Stimulated activated CD4-positive, alpha-beta T cell treated with anti-CD3 and anti-CD28 coated beads, Interleukin-2, amount 100 ng/mL, for 24 hours (primary cell): ENCODE data around the gene DGCR8.
"Not testable (repeated sequence)": the region's sequence is repeated elsewhere in the genome, so short reads cannot be mapped to it uniquely, and the experiment has no call there.

ENCODE experiments used
- DNase-seq, 2 donors: peaks; one replicate each; pipeline ENCODE4 v3.0.0-alpha.2; 2020

Gene DGCR8

DNA sequence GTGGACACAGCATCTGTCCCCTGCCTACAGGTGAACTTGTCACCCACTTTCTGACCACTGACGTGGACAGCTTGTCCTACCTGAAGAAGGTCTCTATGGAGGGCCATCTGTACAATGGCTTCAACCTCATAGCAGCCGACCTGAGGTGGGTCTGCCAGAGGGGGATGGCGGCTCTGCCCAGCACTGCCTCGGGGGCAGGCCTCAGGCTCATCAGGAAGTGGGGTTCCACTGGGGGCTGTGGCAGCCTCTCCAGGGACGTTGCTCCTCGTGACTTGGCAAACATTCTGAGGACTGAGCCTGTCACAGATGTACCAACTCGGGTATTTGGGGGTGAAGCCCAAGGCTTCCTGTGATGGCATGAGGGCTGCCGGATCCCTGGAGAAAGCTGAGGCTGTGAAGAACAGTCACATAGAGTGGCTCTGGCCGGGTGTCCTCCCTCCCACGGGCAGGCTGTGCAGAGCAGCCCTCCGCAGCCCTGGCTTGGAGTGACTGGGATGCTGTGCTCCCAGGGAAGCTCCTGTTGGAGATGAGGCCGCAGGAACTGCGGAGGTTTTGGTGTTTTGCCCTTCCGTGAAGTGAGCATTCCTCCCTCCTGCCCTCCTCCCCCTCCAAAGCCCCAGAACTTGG is 26.5 kb upstream of the DGCR8 start:
- DNase-seq = no peak

DNA sequence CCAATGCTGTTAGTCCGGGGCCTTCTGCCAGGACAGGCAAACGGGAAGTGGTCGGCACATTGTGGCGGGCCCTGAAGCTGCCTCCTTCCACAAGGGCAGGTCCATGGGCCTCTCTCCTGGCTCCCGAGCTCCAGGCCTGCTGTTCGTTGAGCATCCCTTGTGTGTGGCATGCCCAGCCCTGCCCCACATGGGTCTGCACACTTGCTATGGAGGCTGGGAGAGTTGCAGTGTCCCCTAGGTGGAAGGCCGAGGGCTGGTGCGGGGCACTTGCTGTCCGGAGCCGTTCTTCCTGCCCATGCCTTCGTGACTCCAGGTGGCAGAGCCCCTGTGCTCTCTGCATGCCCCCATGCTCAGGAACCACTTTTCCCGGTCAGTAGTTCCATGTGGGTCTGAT is 26.0 kb upstream of the DGCR8 start:
- no peak for DNase-seq

DNA sequence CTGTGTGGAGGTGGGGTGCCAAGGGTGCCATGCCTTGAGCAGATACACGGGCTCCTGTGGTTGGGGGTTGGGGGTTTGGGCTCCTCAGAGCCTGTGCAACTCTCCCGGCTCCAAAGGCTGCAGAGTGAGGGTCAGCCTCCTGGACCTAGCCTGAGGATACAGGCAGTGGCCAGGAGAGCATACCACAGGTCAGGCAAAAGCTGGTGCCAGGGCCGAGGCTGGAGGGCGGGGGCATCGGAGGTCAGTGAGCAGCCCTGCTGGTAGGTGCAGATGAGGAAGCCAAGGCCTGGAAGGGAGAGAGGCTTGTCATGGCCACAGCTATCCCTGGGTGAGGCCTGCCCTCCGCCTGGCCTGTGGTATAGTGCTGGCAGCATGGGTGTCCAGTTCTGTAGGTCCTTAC is 25.6 kb upstream of the DGCR8 start:
- no peak for DNase-seq

DNA sequence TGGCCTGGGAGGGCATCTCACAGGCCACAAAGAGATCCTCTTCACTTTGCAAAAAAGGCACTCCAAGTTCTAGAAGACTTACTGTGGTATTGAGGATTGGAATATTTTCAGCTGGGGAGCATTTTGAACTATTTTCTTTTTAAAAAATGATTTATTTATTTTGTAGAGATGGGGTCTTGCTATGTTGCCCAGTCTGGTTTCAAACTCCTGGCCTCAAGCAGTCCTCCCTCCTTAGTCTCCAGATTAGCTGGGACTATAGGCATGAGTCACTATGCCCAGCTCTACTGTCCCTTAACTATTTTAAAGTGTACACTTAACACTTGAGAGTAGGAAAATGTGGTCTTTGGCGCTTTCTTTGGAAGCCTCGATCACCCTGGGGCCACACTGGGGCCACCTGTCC is 24.9 kb upstream of the DGCR8 start:
- DNase-seq = no peak

- no peak for DNase-seq
Observed at GRCh38 chr22:20055654-20056053, 24.4 kb upstream of the DGCR8 start.

- no peak for DNase-seq
Observed at GRCh38 chr22:20056161-20056560, 23.9 kb upstream of the DGCR8 start.

GRCh38 chr22:20056696-20057386 is 23.2 kb upstream of the DGCR8 start:
- no peak for DNase-seq

DNA sequence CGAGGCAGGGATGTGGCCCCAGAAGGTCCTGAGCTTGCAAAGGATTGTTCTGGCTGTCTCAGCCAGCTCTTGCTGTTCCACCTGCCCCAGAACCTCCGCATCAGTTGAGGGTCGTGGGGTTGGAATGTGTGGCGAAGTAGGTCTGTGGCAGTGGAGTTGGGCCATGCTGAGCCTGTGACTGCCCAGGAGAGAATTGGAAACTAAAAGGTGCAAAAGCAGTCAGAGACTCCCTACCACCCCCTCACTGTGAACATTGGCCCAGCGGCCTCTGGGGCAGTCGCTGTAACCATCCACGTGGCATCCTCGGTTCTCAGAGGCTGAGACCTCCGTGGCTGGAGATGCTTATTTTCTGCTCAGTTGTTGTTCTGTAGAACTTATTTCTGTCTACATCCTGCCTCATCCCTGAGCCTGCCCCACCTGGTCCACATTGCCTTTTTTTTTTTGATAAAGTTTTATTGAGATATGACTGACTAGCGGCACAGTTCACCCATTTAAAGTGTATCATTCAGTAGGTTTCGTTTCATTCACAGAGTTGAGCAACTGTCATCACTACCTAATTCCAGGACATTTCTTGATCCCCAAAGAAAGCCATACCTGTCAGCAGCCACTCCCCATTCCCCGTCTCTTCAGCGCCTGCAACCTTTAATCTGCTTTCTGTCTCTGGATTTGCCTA is 22.3 kb upstream of the DGCR8 start:
- DNase-seq = no peak

DNA sequence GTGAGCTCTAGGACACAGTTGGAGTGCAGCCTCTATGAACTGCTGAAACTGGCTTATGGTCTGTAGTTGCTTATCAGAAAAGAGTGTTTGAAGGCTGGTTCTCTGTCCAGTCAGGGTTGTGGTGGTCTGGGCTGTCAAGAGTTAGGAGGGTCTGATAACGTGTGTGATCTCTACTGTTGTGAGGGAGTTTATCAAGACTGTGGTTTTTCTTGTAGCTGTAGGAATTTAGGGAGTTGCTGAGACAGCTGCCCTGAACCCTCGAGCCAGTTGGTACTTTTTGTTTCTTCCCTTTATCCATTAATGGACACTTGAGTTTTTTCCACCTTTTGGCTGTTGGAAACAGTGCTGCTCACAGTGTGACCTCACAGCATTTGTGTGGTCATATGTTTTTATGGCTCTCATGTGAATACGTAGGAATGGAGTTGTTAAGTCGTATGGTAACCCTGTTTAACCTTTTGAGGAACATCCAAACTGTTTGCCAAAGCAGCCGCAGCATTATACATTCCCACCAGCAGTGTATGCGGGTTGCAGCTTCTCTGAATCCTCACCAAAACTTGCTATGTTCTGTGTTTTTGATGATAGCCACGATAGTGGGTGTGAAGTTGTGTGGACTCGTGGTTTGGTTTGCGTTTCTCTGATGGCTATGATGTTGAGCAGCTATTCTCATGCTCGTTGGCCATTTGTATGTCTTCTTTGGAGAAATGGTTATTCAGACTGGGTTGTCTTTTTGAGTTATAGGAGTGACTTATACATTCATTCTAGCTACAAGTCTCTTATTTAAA is 20.9 kb upstream of the DGCR8 start:
- no peak for DNase-seq

GRCh38 chr22:20060700-20061480 is 19.2 kb upstream of the DGCR8 start:
- DNase-seq = no peak

DNA sequence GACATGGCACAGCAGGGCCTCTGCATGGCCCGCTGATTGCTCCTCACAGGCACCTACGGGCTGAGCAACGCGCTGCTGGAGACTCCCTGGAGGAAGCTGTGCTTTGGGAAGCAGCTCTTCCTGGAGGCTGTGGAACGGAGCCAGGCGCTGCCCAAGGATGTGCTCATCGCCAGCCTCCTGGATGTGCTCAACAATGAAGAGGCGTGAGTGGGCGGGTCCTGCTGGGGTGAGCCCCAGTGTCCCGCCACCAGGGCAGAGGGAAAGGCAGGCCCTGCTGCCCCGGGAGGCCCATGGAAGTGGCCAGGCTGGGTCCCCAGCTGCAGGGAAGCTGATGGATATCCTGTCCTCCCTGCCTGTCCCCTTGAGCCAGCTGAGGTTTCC is 18.6 kb upstream of the DGCR8 start:
- DNase-seq = no peak

DNA sequence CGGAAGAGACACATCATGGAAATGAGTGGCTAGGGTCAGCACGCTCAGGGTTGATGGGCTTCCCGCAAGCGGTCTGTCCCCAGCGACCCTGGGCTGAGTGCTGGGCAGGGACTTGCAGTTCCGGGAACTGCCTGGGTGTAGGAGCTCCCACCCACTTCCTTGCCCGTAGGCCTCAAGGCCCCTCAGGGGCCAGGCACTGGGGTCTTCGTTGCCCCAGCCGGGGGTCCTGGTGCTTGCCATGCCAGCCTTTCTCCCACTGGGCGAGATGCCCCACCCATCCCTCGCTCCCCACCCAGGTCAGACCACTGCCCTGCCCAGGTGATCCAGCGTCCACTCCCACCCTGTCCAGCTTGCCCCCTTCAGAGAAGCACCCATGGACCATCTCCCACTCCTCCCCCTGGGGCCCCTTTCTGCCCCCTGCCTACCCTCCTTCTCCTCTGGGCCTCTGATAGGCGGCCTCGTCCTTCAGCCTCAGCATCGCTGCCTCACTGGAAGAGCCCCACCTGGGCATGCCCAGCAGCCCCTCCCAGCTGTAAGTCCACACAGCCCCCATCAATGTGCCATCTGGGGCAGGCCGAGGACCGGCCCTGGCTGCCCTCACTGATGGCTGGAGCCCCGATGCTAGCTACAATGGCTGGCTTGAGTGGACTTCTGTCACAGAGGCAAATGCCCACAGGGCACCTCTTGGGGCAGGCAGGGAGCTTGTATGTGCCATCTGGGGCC is 17.8 kb upstream of the DGCR8 start:
- no peak for DNase-seq

DNA sequence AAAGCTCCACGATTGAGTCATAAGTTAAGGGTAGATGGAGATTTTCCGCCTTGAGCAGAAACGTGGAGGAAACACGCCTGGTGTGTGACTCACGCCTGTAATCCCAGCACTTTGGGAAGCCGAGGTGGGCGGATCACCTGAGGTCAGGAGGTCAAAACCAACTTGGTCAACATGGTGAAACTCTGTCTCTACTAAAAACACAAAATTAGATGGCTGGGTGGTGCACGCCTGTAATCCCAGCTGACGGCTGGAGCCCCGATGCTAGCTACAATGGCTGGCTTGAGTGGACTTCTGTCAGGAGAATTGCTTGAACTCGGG is 17.3 kb upstream of the DGCR8 start:
- DNase-seq = no peak

- DNase-seq = no peak
Observed at GRCh38 chr22:20063271-20064139, 16.5 kb upstream of the DGCR8 start.

DNA sequence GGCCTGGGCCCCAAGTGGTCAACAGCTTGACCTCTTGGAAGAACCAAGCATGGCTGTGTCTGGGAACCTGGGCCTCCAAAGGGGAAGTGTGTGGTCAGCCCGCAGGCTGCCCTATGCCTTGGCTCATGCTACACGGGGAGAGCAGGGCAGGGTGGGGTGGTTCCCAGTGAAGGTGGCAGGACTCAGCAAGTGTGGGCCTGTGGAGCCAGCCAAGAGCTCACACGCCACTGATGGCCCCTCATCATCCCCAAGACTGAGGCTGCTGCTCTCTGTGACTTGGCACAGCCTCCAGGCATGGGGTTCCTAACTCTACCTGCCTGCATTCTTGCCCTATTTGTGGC is 15.9 kb upstream of the DGCR8 start:
- DNase-seq = no peak

DNA sequence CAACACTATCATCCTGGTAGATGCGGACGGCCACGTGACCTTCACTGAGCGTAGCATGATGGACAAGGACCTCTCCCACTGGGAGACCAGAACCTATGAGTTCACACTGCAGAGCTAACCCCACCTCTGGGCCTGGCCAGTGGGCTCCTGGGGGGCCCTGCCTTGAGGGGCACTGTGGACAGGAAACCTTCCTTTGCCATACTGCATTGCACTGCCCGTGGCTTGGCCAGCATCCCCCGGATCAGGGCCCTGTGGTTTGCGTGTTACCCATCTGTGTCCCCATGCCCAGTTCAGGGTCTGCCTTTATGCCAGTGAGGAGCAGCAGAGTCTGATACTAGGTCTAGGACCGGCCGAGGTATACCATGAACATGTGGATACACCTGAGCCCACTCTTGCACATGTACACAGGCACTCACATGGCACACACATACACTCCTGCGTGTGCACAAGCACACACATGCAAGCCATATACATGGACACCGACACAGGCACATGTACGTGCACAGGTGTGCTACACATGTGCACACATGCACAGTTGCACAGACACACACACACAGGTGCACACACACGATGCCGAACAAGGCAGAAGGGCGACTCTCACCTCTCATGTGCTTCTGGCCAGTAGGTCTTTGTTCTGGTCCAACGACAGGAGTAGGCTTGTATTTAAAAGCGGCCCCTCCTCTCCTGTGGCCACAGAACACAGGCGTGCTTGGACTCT is 15.3 kb upstream of the DGCR8 start:
- no peak for DNase-seq

DNA sequence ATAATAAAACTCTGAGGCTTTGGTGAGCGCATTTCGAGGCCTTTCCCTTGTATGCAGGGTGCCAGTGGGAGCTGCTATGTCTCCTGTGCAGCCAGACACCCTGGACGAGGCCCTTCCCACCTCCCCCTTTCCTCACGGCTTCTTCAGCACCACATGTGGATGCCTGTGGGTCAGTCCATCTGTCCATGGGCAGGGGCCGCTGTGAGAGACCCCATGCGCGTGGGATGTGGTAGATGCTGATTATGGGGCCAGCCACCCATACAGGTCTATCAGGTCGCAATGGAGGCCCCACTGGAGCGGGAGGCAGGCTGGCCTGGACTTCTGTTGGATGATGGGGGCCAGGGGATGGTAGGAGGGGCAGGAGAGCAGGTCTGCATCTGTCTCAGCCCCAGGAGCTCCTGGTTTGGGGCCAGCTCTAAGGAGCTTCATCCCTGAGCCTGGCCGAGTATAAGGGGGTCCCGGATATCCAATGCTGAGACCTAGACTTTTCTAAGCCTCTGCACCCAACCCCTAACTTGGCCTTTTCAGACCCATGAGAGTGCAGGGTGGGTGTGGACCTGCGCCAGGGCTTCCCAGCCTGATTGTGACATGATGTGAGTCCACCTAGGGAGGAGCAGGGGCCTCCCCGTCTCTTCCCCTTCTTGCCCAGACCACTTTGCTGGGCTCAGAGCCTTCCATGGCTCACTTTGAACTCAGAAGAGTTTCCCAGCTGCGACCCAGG is 14.0 kb upstream of the DGCR8 start:
- no peak for DNase-seq

- DNase-seq = no peak
Observed at GRCh38 chr22:20066617-20067383, 13.2 kb upstream of the DGCR8 start.

GRCh38 chr22:20067384-20067682 is 12.7 kb upstream of the DGCR8 start:
- DNase-seq = not testable (repeated sequence)
